GM19452 (cell line): Measurements from ENCODE around the gene STARD3.

Experiments used
- ATAC-seq: cut with Tn5 transposase; IDR thresholded peaks from one replicate; pipeline ENCODE4 v1.9.1; 2021; ENCODE audit not compliant: unreplicated experiment

The STARD3 gene

DNA sequence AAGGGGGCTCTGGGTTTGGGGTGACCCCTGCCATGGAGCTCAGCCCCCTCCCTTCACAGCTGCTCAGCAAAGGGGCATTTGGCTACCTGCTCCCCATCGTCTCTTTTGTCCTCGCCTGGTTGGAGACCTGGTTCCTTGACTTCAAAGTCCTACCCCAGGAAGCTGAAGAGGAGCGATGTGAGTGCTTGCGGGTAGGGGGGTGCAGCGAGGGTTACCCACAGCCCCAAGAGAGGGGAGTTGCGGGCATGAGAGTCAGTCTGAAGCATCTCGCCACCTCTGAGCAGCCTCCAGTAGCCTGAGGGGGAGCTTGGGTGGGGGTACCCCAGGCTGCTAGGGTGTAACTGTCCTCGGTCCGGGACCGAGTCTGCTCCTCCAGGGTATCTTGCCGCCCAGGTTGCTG is 21.4 kb downstream of the STARD3 start:
- no peak for ATAC-seq

GRCh38 chr17:39658760-39659159 is 21.8 kb downstream of the STARD3 start:
- ATAC-seq: no peak

DNA sequence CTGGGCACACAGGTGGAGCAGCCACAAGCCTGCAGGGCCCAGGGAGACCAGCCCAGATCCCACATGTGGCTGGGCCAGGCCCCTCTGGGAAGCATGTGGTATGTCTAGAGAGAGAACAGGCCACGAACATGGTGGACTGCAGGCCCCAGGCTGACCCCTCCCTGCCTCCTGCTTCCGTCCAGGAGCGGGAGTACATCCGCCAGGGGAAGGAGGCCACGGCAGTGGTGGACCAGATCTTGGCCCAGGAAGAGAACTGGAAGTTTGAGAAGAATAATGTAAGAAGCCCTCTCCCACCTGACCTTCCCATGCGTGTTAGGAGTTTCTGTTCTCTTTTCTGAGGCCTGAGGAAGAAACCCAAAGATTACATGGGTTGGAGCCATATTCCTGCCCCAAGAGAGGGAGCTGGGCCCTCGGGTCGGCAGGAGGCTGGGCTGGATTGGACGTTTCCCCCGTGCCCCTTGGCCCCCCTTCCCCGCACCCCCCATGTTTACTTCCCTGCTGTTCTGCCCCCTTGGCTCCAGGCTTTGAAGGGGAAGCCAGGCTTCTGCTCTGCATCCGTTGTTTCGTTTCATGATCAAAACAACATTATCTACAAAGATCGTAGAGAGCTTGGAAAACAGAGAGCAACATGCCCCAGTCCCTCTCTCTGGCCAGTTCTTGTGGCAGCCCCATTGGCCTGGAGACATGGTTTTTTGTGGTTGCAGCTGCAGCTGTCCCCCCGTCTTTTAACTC is 22.5 kb downstream of the STARD3 start:
- no peak for ATAC-seq

- ATAC-seq: no peak
Measured at GRCh38 chr17:39660011-39660360, 23.0 kb downstream of the STARD3 start.

GRCh38 chr17:39660397-39661385 is 23.7 kb downstream of the STARD3 start:
- ATAC-seq: no peak

GRCh38 chr17:39661744-39662541 is 25.0 kb downstream of the STARD3 start:
- ATAC-seq: no peak

DNA sequence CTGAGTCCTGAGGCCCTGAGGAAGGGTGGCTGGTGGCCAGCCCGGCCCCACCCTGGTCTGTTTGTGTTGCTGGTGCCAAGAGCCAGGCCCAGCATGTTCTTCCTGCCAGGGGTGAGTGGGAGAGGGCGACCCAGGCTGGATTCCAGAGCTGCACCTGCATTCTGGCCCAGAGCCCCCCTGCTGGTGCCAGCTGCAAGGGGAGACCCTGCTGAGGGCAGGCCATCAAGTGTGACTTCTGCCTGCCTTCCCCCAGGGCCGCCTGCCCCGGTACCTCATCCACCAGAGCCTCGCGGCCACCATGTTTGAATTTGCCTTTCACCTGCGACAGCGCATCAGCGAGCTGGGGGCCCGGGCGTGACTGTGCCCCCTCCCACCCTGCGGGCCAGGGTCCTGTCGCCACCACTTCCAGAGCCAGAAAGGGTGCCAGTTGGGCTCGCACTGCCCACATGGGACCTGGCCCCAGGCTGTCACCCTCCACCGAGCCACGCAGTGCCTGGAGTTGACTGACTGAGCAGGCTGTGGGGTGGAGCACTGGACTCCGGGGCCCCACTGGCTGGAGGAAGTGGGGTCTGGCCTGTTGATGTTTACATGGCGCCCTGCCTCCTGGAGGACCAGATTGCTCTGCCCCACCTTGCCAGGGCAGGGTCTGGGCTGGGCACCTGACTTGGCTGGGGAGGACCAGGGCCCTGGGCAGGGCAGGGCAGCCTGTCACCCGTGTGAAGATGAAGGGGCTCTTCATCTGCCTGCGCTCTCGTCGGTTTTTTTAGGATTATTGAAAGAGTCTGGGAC is 25.8 kb downstream of the STARD3 start:
- no peak for ATAC-seq

- no peak for ATAC-seq
Measured at GRCh38 chr17:39663340-39663687, 26.4 kb downstream of the STARD3 start.

DNA sequence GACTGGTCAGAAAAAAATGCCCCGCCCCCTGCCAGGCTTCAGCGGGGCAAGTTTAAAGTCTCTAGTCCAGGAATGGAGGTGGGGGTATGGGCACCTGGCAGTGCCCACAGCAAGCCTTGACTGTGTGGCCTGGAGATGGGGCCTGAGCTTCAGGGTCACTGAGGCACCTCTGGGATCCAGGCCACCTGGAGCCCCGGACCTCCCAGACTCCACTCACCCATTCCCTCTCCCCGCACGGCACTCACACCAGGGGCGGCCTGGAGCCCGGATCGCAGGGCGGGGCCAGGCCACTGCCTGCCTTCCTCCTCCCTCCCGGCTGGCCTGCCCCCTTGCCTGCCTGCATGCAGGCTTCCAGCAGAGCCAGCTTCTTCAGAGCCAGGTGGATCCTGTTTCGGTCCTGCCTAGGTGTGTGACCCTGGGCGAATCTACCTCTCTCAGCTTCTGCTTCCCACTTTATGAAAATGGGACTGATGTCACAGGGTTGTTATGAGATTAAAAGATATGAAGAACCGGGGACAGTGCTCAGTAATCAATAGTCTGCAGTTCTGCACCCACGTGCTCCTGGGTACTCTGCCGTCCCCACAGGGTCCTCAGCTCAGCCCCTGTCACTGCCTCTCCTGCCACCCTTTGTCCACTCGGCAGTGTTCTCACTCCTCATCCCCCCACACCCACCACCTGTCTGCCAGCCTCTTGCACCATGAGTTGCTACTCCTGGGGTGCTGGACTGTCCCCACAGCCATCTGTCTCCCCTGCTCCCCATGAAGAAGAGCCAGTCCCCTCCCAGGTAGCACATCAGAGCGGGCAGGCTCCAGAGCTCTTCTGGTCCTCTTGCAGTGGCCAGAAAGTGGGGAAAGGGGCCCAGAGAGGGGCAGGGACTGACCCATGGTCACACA is 27.0 kb downstream of the STARD3 start:
- ATAC-seq: no peak

DNA sequence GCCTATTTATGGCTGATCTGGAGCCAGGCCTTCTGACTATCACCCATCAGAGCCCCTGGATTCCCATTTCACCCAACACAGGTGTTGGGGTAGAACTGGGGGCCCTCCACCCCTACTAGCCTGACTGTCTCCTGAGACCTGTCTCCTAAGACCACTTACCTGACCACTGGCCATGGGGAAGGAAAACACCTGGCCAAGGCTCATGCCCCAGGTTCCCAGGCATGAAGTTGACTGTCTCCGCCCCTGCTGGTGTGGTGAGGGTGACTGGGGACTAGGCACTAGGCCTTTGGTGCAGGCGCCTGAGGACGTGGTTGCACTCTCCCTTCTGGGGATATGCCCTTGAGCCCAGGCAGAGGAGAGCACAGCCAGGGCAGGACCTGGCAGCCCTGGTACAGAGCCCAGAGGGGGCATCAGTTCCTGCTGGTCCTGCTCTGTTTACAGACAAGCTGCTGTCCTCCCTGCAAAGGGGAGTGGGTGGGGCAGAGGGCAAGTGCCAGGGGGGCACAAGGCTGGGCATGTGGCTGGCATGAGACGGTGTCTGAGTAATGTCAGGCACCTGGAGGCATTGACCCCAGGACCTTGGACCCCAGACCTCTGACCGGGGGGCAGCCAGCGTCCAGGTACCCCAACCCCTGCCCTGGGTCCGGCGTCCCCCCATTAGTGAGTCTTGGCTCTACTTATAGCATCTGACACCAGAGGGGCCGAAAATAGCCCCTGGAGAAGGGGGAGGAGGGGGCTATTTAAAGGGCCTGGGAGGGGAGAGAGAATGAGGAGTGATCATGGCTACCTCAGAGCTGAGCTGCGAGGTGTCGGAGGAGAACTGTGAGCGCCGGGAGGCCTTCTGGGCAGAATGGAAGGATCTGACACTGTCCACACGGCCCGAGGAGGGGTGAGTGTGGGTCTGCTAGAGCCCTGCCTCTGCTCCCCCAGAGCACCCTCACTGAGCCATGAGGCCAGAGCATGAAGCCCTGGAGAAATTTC is 27.9 kb downstream of the STARD3 start, which contains the start of gene TCAP:
Gene TCAP, plus strand, starts transcription at position 769 of the 981 bp plus-strand sequence. Its CDS starts 11 bp downstream, at position 780.
- no peak for ATAC-seq

DNA sequence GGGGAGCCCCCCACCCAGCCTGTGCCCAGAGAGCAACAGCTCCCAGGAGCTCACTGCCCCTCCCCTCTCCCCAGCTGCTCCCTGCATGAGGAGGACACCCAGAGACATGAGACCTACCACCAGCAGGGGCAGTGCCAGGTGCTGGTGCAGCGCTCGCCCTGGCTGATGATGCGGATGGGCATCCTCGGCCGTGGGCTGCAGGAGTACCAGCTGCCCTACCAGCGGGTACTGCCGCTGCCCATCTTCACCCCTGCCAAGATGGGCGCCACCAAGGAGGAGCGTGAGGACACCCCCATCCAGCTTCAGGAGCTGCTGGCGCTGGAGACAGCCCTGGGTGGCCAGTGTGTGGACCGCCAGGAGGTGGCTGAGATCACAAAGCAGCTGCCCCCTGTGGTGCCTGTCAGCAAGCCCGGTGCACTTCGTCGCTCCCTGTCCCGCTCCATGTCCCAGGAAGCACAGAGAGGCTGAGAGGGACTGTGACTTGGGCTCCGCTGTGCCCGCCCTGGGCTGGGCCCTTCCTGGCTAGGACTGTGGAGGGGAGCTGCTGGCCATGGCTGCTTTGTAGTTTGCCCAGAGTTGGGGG is 28.8 kb downstream of the STARD3 start:
- no peak for ATAC-seq

GRCh38 chr17:39666231-39666600 is 29.3 kb downstream of the STARD3 start:
- ATAC-seq: no peak

GRCh38 chr17:39666601-39667261 is 29.8 kb downstream of the STARD3 start:
- ATAC-seq: no peak

DNA sequence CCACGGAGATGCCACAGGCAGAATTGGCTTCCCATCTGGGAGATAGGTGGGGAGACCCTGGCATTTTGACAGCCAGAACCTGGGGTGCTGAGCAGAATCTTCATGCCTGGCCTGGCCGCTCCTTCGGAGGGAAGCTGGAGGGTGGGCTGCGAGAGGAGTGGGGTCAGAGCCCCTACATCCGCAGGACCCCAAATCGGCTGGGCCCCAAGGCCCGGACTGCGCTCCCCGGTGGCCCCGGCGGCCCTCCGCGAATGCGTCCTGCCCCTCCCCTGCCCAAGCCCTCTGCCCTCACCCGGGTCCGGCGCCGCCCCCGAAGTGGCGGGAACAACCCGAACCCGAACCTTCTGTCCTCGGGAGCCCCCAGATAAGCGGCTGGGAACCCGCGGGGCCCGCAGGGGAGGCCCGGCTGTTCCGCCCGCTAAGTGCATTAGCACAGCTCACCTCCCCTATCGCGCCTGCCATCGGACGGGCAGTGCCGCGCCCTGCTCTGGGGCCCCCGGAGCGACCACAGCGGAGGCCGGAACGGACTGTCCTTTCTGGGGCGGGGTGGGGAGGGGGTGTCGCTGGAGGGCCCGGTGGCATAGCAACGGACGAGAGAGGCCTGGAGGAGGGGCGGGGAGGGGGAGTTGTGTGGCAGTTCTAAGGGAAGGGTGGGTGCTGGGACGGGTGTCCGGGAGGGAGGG is 30.5 kb downstream of the STARD3 start:
- ATAC-seq: no peak

DNA sequence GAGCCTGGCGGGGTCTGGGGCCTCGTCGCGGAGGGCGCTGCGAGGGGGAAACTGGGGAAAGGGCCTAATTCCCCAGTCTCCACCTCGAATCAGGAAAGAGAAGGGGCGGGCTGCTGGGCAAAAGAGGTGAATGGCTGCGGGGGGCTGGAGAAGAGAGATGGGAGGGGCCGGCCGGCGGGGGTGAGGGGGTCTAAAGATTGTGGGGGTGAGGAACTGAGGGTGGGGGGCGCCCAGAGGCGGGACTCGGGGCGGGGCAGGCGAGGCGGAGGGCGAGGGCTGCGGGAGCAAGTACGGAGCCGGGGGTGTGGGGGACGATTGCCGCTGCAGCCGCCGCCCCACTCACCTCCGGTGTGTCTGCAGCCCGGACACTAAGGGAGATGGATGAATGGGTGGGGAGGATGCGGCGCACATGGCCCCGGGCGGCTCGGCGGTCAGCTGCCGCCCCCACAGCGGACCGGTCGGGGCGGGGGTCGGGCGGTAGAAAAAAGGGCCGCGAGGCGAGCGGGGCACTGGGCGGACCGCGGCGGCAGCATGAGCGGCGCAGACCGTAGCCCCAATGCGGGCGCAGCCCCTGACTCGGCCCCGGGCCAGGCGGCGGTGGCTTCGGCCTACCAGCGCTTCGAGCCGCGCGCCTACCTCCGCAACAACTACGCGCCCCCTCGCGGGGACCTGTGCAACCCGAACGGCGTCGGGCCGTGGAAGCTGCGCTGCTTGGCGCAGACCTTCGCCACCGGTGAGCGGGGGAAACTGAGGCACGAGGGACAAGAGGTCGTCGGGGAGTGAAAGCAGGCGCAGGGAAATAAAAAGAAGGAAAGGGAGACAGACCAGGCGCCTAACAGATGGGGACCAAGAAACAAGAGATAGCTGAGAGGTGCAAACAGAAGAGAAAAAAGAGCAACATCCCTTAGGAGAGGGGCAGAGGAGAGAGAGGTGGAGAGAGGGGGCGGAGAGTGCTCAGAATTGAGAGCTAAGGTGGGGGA is 31.3 kb downstream of the STARD3 start, which contains the start of gene PNMT:
Gene PNMT, plus strand, starts transcription at position 509 of the 980 bp plus-strand sequence. Its CDS starts 23 bp downstream, at position 532.
- ATAC-seq: no peak
